ENCODE data around the gene ERC1. TPM values are rescaled to one million over a fixed set of nuclear protein-coding genes. Genes with fewer than 3 reads are reported as not detected.
"Not testable (repeated sequence)": the region's sequence is repeated elsewhere in the genome, so short reads cannot be mapped to it uniquely, and the experiment has no call there.

Gene ERC1
- polyA plus RNA-seq, 2 of the 4 experiments (the other 2 are of a cell fraction) = 14.2 to 20.9 TPM

DNA sequence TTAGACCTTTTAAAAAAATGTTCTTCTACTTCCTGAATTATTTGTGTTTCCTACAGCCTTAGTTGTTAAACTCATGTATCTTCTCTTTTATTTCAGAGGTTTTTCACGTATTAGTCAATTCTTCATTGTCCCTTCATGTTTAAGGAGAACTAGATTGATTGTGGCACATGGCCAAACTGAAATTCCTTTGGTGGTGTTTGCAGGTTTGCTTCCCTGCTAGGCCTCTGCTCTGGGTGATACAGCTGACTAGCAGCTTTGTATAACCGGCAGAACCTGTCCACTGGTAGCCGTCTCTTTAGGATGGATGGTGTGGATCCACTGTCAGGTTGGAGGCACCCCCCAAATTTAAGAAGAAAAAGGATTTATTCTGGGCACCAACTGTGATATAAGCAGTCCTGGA is 341.3 kb downstream of the ERC1 start (continued):
- TF ChIP-seq, protein P1, sequence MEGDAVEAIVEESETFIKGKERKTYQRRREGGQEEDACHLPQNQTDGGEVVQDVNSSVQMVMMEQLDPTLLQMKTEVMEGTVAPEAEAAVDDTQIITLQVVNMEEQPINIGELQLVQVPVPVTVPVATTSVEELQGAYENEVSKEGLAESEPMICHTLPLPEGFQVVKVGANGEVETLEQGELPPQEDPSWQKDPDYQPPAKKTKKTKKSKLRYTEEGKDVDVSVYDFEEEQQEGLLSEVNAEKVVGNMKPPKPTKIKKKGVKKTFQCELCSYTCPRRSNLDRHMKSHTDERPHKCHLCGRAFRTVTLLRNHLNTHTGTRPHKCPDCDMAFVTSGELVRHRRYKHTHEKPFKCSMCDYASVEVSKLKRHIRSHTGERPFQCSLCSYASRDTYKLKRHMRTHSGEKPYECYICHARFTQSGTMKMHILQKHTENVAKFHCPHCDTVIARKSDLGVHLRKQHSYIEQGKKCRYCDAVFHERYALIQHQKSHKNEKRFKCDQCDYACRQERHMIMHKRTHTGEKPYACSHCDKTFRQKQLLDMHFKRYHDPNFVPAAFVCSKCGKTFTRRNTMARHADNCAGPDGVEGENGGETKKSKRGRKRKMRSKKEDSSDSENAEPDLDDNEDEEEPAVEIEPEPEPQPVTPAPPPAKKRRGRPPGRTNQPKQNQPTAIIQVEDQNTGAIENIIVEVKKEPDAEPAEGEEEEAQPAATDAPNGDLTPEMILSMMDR (IDR thresholded peaks at IDR 0.05) = no peak
- TF ChIP-seq KDM1A (IDR thresholded peaks at IDR 0.05; ENCODE audit: low read depth) = no peak
- TF ChIP-seq TP53 (CRISPR knock-in tag; IDR thresholded peaks at IDR 0.05) = no peak

DNA sequence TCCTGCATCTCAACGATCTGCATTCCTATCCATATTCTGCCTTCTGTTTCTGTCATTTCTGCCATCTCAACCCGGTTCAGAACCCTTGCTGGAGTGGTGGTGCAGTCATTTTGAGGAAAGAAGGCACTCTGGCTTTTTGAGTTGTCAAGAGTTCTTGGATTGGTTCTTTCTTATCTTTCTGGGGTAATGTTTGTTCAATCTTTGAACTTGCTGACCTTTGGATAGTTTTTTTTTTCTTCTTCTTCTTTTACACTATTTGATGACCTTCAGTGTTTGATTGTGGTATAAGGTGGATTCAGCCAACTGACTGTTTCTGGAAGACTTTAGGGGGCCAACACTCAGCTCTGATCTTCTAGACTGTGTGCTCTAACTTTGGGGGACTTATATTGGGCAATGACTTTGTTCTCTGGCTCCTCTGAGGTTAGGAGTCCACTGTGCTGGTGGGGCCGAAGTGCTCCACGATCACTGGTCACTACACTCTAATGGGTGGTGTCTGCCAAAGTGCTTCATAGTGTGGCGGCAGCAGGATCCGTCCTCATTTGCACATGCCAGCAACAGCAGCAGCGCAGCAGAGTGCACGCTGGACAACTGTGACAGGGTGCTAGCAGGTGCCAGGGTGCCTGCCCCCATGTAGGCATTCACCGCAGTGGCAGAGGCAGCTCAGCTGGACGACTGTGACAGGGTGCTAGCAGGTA is 347.6 kb downstream of the ERC1 start:
- no peak overlapping the region for H3K27ac ChIP-seq
- no peaks in the 10 kb centered on the region for H3K9me3 ChIP-seq
- DNase-seq (ENCODE audit: low read depth in 1 of 2, low spot score in 1 of 2) = no peak
- no peak overlapping the region for H3K4me3 ChIP-seq
- TF ChIP-seq POLR2AphosphoS2 (conservative IDR thresholded peaks at IDR 0.05; ENCODE audit: low read length) = no peak
- no peak for TF ChIP-seq CEBPB (IDR thresholded peaks at IDR 0.05)
- no peak for TF ChIP-seq RARB (CRISPR knock-in tag; IDR thresholded peaks at IDR 0.05)
- no peak for TF ChIP-seq CBX8 (IDR thresholded peaks at IDR 0.05)
- TF ChIP-seq SMC3 (IDR thresholded peaks at IDR 0.05) = no peak
- no peak for TF ChIP-seq BHLHE40 (IDR thresholded peaks at IDR 0.05; ENCODE audit: low read depth, low read length)
- TF ChIP-seq, protein P1 (IDR thresholded peaks at IDR 0.05) = no peak
- TF ChIP-seq, protein P2, sequence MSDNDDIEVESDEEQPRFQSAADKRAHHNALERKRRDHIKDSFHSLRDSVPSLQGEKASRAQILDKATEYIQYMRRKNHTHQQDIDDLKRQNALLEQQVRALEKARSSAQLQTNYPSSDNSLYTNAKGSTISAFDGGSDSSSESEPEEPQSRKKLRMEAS (IDR thresholded peaks at IDR 0.05) = no peak
- no peak for TF ChIP-seq EHMT2 (IDR thresholded peaks at IDR 0.05; ENCODE audit: low read depth)
- no peak for TF ChIP-seq CHD4 (IDR thresholded peaks at IDR 0.05; ENCODE audit: borderline replicate concordance)
- TF ChIP-seq HDAC2 (IDR thresholded peaks at IDR 0.05) = no peak
- POLR2A ChIA-PET = no interaction called here
- CTCF ChIA-PET = interaction anchor here (1.4 kb wide), 1 partner anchor 221 kb away, joined by 3 read pairs; no protein-coding TSS in a partner anchor
- no peak overlapping the region for H3K4me2 ChIP-seq
- 85% methylated on average over 9 of the region's 10 CpGs for WGBS (ENCODE audit: missing lambda C conversion rate)
- no peak for FAIRE-seq
- ATAC-seq = no peak
- H3K4me1 ChIP-seq = no peaks in the 10 kb centered on the region

DNA sequence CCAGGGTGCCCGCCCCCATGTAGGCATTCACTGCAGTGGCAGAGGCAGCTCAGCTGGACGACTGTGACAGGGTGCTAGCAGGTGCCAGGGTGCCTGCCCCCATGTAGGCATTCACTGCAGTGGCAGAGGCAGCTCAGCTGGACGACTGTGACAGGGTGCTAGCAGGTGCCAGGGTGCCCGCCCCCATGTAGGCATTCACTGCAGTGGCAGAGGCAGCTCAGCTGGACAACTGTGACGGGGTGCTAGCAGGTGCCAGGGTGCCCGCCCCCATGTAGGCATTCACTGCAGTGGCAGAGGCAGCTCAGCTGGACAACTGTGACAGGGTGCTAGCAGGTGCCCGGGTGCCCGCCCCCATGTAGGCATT is 348.1 kb downstream of the ERC1 start:
- 100% methylated on average over 1 of the region's 8 CpGs for WGBS (ENCODE audit: missing lambda C conversion rate)
- DNase-seq (ENCODE audit: low read depth in 1 of 2, low spot score in 1 of 2); H3K27ac ChIP-seq; ATAC-seq; H3K4me2 ChIP-seq; FAIRE-seq; H3K9me3 ChIP-seq; H3K4me1 ChIP-seq; POLR2A ChIA-PET; CTCF ChIA-PET; H3K4me3 ChIP-seq: not testable (repeated sequence)

DNA sequence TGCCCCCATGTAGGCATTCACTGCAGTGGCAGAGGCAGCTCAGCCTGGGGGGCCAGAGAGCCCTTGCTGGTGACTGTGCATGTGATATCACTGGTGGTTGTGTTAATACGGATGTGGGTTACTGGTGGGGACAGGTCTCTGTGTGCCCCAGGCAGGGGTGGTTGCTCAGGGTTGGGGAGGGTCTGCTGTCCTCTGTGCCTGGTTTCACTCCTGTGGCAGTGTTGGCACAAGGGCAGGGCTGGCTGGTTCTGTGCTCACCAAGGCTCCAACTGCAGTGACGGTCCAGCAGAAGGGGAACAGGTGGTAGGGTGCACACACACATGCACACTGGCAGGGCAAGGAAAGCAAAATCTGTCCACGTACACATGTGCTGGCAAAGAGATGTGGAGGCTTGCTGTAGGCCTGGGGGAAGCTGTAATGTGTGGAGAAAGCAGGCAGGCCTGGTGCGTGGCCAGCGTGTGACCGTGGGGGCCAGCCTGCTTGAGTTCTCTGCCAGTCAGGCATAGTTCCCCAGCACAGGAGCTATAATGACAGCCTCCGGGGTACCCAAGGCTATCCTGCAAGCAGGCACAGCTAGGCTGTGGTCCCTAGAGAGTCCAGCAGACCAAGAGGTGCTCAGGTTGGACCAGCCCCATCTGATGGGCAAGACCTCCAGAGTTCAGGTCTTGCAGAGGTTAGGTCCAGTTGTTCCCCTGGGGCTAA is 348.7 kb downstream of the ERC1 start:
- Histone ChIP-seq H3K27ac (no peak overlapping the region), H3K4me3 (no peak overlapping the region), H3K9me3 (no peaks in the 10 kb centered on the region), H3K4me1 (no peaks in the 10 kb centered on the region), H3K4me2 (no peak overlapping the region)
- ChIA-PET POLR2A (no interaction called here), CTCF (interaction anchor here (1.3 kb wide), 1 partner anchor 13 kb away, joined by 3 read pairs; no protein-coding TSS in a partner anchor)
- WGBS (ENCODE audit: missing lambda C conversion rate) = 77% methylated on average over 7 of the region's 7 CpGs
- FAIRE-seq (no peak), ATAC-seq (no peak; a peak in 1 of 6 replicates), DNase-seq (ENCODE audit: low read depth in 1 of 2, low spot score in 1 of 2) (no peak)
- TF ChIP-seq POLR2AphosphoS2 (conservative IDR thresholded peaks at IDR 0.05; ENCODE audit: low read length) (no peak), SMC3 (IDR thresholded peaks at IDR 0.05) (no peak), FOSL2 (IDR thresholded peaks at IDR 0.05) (no peak), FOSL2 (CRISPR knock-in tag; IDR thresholded peaks at IDR 0.05) (no peak), CEBPB (IDR thresholded peaks at IDR 0.05) (no peak), ZFP36 (IDR thresholded peaks at IDR 0.05; ENCODE audit: borderline replicate concordance, partially characterized antibody) (no peak), EHF (CRISPR knock-in tag; IDR thresholded peaks at IDR 0.05) (no peak), RCOR1 (IDR thresholded peaks at IDR 0.05; ENCODE audit: low read depth, low read length) (no peak), TP53 (CRISPR knock-in tag; IDR thresholded peaks at IDR 0.05) (no peak), CBX2 (IDR thresholded peaks at IDR 0.05; ENCODE audit: borderline replicate concordance, low read depth) (no peak), FOXS1 (CRISPR knock-in tag; IDR thresholded peaks at IDR 0.05) (no peak), ZSCAN20 (CRISPR knock-in tag; IDR thresholded peaks at IDR 0.05) (no peak), FOSB (CRISPR knock-in tag; IDR thresholded peaks at IDR 0.05) (no peak), HOXB5 (CRISPR knock-in tag; IDR thresholded peaks at IDR 0.05) (no peak)
- TF ChIP-seq, protein P2 (IDR thresholded peaks at IDR 0.05) = no peak
- TF ChIP-seq, protein P3, sequence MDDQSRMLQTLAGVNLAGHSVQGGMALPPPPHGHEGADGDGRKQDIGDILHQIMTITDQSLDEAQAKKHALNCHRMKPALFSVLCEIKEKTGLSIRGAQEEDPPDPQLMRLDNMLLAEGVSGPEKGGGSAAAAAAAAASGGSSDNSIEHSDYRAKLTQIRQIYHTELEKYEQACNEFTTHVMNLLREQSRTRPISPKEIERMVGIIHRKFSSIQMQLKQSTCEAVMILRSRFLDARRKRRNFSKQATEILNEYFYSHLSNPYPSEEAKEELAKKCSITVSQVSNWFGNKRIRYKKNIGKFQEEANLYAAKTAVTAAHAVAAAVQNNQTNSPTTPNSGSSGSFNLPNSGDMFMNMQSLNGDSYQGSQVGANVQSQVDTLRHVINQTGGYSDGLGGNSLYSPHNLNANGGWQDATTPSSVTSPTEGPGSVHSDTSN (IDR thresholded peaks at IDR 0.05) = no peak
